ENCODE results near the gene SRGAP3. TPM values are rescaled to one million over a fixed set of nuclear protein-coding genes. Genes with fewer than 3 reads are reported as not detected.

The SRGAP3 gene
- total and polyA plus RNA-seq, 2 experiments from 2014 or later = 6.0 to 15.7 TPM

DNA sequence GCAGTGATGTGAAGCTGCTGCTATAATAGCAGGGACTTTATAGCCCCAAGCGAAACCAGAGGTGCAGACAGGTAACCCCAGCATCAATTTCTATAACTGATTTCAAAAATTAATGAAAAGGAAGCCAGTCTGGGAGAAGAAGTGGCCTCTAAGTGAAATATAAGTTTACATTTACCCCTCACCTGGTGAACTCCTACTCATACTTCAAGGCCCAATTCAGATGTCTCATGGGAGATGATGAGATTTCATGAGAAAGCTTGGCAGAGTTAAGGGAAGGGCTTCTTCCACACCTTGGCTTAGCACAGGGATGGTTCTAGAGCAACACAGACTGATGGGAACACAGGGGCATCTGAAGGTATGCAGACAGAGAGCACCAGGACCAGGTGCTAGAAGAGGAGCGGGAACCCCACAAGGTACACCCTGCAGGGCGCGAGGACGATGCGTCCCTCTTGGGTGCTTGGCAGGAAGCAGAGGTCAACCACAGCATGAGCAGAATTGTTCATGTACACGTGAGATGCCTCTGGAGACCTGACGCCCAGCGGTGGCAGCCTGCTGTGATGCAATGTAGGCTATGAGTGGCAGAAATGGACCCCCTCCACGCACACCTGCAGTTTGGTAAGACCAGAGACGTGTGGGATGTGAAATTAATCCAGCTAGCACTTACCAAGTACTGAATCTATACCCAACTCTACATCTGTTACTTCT lies 102.9 kb downstream of the SRGAP3 start:
- TF ChIP-seq, protein P1, sequence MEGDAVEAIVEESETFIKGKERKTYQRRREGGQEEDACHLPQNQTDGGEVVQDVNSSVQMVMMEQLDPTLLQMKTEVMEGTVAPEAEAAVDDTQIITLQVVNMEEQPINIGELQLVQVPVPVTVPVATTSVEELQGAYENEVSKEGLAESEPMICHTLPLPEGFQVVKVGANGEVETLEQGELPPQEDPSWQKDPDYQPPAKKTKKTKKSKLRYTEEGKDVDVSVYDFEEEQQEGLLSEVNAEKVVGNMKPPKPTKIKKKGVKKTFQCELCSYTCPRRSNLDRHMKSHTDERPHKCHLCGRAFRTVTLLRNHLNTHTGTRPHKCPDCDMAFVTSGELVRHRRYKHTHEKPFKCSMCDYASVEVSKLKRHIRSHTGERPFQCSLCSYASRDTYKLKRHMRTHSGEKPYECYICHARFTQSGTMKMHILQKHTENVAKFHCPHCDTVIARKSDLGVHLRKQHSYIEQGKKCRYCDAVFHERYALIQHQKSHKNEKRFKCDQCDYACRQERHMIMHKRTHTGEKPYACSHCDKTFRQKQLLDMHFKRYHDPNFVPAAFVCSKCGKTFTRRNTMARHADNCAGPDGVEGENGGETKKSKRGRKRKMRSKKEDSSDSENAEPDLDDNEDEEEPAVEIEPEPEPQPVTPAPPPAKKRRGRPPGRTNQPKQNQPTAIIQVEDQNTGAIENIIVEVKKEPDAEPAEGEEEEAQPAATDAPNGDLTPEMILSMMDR (IDR thresholded peaks at IDR 0.05; ENCODE audit: low read depth, low read length) = no peak
- peaks cover 3% of the 10 kb centered on the region for H3K9me3 ChIP-seq (ENCODE audit: low read depth)
- no peak overlapping the region for H3K27ac ChIP-seq
- no peaks in the 10 kb centered on the region for H3K27me3 ChIP-seq
- DNase-seq (ENCODE audit: low read depth in 1 of 2, low spot score in 1 of 2) = no peak
- no peaks in the 10 kb centered on the region for H3K4me1 ChIP-seq (ENCODE audit: low read depth)
- H3K4me3 ChIP-seq = no peak overlapping the region
- no peaks in the 10 kb centered on the region for H3K36me3 ChIP-seq

DNA sequence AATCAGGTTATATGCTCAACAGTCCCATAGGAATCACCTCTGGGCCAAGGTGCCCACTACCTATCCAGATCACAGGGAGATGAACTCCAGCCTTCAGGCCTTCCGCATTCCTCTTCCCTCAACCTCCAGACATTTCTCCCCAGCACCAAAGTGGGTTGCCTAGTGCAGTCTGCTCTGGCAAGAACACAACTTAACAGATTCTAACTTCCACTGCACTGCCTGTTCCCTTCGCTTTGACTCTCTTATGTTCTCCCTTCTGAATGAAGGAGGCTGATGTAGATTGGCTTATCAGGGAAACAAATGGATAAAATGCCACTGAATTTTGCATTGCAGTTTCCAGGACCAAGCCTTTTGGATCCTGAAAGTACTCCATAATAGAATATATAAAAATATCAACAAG lies 106.3 kb downstream of the SRGAP3 start:
- Histone ChIP-seq H3K27ac (no peak overlapping the region), H3K4me1 (ENCODE audit: low read depth) (no peaks in the 10 kb centered on the region), H3K9me3 (ENCODE audit: low read depth) (no peaks in the 10 kb centered on the region), H3K4me3 (no peak overlapping the region), H3K27me3 (no peaks in the 10 kb centered on the region), H3K36me3 (no peaks in the 10 kb centered on the region)
- no peak for DNase-seq (ENCODE audit: low read depth in 1 of 2, low spot score in 1 of 2)
- TF ChIP-seq, protein P1 (IDR thresholded peaks at IDR 0.05; ENCODE audit: low read depth, low read length) = no peak

- no peak for DNase-seq (ENCODE audit: low read depth in 1 of 2, low spot score in 1 of 2)
- Histone ChIP-seq H3K9me3 (ENCODE audit: low read depth) (no peaks in the 10 kb centered on the region), H3K27me3 (peaks cover 2% of the 10 kb centered on the region), H3K4me1 (ENCODE audit: low read depth) (no peaks in the 10 kb centered on the region), H3K4me3 (no peak overlapping the region), H3K36me3 (no peaks in the 10 kb centered on the region), H3K27ac (no peak overlapping the region)
- TF ChIP-seq, protein P1 (IDR thresholded peaks at IDR 0.05; ENCODE audit: low read depth, low read length) = no peak
These were observed 107.1 kb downstream of the SRGAP3 start for GRCh38 chr3:9142362-9142761.

DNA sequence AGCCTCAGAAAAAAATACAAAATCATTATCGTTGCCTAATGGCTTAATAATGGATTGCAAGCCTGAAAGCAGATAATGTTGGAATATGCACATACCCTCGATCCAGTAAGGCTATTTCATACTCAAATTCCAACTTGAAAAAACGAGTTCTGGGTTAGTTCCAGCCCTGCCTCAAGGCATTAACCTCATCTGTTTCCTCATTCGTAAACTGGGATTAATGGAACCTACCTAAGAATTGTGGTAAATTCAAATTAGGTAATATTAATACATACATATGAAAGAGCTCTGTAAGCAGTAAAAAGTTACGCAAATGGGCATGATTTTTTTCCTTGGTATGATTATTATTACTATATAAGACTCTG lies 107.5 kb downstream of the SRGAP3 start:
- Histone ChIP-seq H3K4me3 (no peak overlapping the region), H3K27me3 (peaks cover 7% of the 10 kb centered on the region), H3K36me3 (no peaks in the 10 kb centered on the region), H3K27ac (no peak overlapping the region), H3K9me3 (ENCODE audit: low read depth) (no peaks in the 10 kb centered on the region), H3K4me1 (ENCODE audit: low read depth) (no peaks in the 10 kb centered on the region)
- no peak for DNase-seq (ENCODE audit: low read depth in 1 of 2, low spot score in 1 of 2)
- TF ChIP-seq, protein P1 (IDR thresholded peaks at IDR 0.05; ENCODE audit: low read depth, low read length) = no peak

DNA sequence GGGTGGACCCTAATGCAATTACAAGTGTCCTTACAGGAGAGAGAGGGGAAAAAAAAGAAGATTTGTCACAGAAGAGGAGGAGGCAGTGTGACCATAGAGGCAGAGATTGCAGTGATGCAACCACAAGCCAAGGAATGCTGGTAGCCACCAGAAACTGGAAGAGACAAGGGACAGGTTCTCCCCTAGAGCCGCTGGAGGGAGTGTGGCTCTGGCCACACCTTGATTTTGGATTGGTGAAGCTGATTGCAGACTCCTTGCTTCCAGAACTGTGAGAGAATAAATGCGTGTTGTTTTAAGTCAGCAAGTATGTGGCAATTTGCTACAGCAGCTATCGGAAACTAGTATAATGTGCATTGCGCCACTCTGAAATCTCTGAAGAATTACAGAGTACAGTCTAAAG lies 110.1 kb downstream of the SRGAP3 start:
- no peaks in the 10 kb centered on the region for H3K4me1 ChIP-seq (ENCODE audit: low read depth)
- TF ChIP-seq, protein P1 (IDR thresholded peaks at IDR 0.05; ENCODE audit: low read depth, low read length) = no peak
- H3K36me3 ChIP-seq = no peaks in the 10 kb centered on the region
- H3K4me3 ChIP-seq = no peak overlapping the region
- no peaks in the 10 kb centered on the region for H3K9me3 ChIP-seq (ENCODE audit: low read depth)
- H3K27ac ChIP-seq = no peak overlapping the region
- peaks cover 30% of the 10 kb centered on the region for H3K27me3 ChIP-seq
- no peak for DNase-seq (ENCODE audit: low read depth in 1 of 2, low spot score in 1 of 2)
